GM18873 (cell line): ENCODE data around the gene MAP1LC3B2.
"Not testable (repeated sequence)": the region's sequence is repeated elsewhere in the genome, so short reads cannot be mapped to it uniquely, and the experiment has no call there.

Experiments
- ATAC-seq: cut with Tn5 transposase; IDR thresholded peaks from one replicate; pipeline ENCODE4 v1.9.1; 2021; ENCODE audit warnings: mild to moderate bottlenecking, moderate library complexity, moderate number of reproducible peaks; ENCODE audit not compliant: unreplicated experiment, low FRiP score

MAP1LC3B2 gene

DNA sequence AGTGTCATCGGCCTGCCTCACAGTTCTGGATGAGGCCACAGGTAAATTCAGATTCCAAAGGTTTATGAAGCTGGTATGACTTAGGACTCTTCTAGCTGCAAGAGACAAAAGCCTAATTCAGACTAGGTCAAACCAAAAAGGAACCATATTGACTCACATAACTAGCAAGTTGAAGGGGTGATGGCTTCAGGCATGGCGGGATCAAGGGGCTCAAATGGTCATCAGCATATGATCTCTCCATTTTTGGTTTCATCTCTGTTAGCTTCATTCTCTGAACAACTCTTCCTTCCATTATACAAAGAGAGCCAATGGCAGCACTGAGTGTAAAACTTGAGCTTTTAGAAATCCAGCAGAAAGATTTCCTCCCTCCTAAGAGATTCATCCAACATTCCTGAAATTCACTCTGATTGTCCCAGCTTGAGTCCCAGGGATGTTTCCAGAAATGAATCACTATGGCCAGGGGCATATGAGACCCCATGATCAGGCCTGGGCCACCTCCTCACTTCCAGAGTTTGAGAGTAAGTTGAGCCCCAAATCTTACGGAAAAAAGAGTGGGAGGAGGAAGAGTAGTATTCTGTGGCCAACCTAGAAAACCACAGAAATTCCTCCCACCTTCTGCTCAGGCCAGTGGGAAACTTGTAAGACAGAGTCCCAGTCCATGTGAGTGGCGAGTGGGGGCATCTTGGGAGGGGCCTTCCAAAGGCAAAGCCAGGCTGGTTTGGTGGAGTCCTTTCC lies 2.0 kb upstream of the MAP1LC3B2 start:
- ATAC-seq = no peak

DNA sequence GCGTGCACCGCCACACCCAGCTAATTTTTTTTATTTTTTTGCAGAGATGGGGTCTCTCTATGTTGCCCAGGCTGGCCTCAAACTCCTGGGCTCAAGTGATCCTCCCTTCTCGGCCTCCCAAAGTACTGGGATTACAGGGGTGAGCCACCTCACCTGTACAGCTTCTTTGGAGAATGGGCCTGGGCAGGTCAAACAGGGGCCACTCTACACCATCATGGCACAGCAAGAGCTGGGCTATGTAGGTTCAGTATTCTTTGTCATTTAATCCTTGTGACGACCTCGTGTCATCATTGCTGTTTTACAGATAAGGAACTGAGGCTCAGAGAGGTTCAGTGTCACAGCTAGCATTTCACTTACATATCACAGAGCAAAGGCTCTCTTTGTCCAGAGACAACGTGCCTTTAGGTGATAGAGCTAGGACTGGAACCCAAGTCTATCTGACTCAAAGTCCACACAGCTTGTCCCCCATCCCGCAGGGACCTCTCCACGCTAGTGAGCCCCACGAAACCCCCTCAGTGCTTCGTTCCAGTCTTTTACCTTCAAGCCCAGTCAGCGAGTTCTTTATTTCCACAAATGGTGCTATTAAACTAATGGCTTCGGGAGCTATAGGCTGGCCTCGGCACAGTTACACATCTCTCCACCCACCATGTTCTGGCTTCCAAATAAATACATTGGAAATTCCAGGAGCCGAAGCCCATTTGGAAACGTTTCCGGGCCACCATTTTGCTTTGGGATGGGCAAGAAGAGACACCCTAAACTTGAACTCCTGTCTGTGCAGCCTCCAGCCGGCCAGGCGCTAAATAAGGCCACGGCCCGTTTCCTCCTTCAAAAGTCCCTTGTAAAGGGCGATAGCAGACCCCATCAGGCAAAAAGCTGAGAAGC lies 660 bp upstream of the MAP1LC3B2 start:
- ATAC-seq = no peak

DNA sequence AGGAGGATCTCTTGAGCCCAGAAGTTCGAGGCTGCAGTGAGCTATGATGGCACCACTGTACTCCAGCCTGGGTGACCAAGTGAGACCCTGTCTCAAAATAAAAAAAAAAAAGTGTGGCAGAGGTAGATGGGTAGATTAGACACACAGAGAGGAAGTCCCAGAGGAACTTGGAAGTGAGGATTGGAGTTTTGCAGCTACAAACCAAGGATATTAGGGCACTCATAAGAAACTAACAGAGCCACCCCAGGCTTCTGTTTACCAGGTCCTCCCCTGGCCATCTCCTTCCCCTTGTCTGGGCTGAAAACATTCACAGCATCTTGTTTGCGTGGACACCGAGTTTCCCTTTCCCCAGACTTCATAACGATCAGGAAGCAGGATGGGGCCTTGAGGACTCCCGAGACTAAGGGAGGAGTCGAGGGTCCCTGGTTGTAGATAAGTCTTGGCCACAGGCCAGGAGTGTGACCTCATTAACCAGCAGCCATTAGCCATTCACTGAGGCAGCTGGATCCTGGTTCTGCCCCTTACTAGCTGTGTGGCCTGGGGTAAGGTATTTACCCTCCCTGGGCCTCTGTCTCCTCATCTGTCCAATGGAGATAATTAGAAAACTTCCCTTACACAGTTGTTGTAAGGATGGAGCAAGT lies 2.1 kb downstream of the MAP1LC3B2 start:
- no peak for ATAC-seq

DNA sequence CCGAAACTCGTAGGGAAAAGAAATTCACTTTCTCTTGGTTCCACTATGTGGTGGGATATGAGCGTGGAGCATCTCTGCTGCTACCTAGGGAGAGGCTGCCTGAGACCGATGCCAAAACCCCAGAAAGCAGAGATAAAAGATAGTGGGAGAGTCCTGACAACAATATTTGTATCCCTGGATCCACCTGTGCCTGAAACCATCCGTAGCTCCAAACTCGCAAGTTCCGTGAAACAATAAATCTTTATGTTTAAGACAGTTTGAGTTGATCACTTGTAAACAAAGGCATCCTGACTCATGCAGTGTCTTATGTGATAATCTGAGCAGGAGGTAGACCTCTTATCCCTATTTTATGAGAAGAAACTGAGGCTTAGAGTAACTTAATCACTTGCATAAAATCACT lies 2.9 kb downstream of the MAP1LC3B2 start:
- no peak for ATAC-seq

DNA sequence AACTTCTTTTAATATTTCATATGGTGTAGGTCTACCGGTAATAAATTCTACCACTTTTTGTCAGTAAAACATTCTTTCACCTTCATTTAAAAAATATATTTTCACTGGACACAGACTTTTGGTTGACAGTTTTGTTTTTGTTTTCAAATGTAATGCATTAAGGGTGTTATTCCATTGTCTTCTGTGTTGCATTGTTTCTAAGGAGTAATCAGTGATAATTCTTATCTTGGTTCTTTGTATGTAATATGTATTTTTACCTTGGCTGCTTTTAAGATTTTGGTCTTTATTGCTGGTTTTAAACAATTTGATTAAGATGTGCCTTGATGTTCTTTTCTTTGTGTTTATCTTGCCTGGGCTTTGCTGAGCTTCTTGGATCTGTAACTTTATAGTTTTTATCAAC lies 4.1 kb downstream of the MAP1LC3B2 start:
- no peak for ATAC-seq

DNA sequence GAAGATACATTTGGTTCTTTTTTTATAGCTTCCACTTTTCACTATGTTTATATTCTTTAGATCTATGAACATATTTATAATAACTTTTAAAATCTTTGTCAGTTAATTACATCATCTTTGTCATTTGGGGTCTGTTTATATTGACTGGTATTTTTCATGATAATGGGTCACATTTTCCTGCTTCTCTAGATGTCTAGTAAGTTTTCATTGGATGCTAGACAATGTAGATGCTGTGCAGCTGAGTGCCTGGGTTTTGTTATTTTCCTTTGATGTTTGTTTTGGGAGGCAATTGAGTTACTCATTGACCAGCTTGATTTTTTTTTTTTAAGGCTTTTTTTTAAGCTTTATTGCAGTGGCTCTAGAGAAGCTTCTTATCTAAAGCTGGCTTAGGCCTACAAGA lies 4.9 kb downstream of the MAP1LC3B2 start:
- ATAC-seq = no peak

DNA sequence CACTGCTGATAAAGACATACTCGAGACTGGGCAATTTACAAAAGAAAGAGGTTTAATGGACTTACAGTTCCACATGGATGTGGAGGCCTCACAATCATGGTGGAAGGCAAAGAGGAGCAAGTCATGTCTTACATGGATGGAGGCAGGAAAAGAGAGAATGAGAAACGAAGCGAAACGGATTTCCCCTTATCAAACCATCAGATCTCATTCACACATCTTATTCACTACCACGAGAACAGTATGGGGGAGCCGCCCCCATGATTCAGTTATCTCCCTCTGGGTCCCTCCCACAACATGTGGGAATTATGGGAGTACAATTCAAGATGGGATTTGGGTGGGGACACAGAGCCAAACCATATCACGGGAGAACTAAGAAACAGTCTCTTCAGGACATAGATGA lies 6.0 kb downstream of the MAP1LC3B2 start:
- not testable (repeated sequence) for ATAC-seq

DNA sequence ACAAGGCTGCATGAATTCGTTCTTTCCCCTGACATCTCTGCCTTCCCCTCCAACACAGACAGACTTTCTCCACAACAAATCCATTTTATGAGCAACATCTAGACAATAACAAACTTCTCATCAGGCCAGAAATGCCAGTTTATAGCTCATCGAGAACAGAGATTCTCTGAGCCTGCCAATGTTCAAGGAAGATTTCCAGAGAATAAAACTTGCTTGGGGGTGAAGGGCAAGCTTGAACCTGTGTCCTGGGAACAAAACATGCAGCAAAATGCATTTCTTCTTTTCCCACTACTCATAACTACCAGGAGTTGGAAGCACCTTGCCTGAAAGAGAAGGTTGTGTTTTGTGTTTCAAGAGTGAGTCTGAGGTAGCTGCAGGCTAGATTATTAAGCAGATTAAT lies 6.8 kb downstream of the MAP1LC3B2 start:
- ATAC-seq = no peak

DNA sequence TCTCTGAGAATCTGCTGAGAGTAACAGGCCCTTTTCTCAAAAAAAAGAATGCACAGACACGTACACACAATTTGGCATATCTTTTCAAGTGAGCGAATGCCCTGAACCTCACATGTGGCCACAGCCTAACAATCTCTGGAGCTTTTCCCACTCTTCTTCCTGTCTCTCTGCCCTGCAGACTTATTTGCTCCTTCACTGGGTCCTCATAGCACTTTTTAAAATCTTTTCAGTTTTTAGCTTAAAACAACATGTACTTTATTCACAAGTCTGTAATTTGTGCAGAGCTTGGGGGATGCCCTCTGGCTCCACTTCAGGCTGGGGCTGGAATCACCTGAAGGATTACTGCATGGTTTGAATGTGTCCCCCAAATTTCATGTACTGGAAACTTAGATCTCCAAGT lies 9.0 kb downstream of the MAP1LC3B2 start:
- ATAC-seq = no peak

DNA sequence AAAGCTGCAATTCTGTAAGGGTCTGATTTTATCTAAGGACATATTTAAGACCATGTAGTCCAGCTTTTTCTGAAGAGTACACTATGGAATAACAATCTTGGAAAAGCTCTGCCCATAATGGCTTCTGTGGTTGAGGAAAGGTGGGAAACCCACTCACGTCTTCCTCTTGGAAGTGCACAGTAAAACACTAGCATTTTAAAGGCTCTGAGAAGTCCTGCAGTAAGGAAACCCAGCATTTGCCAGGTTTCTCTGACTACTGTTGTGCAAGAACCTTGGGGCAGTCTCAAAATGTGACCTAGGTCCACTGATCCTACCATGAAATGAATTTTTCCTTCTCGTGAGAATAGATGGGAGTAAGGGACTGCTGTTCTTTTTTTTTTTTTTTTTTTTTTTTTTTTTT lies 11.9 kb downstream of the MAP1LC3B2 start:
- ATAC-seq = no peak

DNA sequence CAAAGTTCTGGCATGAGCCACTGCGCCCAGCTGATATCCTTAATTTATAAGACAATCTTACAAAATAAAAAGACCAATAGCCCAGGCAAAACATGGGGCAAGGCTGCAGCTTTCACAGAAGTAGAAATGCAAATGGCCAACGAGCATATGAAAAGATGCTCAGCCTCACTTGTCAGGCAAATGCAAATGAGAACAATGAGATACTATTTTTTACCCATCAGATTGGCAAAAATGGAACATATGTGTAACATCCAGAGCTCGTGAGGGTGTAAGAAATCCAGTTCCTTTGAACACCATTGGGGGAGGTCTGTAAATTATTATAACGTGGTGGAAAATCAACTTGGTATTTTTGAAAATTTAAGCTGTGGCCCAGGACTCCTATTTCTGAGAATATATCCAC lies 14.6 kb downstream of the MAP1LC3B2 start:
- no peak for ATAC-seq

DNA sequence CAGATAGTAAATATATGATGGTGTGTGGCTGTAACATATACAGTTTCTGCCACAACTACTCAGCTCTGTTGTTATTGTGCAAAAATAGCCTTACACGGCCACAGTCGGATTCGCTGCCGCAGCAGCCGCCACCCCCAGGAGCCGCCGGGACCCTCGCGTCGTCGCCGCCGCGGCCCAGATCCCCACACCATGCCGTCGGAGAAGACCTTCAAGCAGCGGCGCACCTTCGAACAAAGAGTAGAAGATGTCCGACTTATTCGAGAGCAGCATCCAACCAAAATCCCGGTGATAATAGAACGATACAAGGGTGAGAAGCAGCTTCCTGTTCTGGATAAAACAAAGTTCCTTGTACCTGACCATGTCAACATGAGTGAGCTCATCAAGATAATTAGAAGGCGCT lies 16.6 kb downstream of the MAP1LC3B2 start:
- ATAC-seq = not testable (repeated sequence)

DNA sequence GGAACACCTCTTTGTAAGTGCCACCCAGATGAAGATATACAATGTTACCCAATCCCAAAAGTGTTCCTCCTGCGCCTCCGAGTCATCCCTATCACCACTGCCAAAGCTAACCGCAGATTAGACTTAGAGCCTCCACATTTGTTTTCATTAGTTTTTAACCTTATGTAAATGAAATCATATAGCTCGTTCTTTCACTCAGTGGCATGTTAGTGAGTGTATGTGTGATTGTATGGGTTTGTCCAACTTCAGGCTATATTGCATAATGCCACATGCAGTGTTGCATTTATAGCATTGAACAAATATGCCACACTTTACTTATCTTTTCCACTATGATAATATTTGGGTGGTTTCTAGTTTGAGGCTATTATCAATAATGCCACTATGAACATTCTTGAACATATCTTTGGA lies 18.0 kb downstream of the MAP1LC3B2 start:
- ATAC-seq = no peak

DNA sequence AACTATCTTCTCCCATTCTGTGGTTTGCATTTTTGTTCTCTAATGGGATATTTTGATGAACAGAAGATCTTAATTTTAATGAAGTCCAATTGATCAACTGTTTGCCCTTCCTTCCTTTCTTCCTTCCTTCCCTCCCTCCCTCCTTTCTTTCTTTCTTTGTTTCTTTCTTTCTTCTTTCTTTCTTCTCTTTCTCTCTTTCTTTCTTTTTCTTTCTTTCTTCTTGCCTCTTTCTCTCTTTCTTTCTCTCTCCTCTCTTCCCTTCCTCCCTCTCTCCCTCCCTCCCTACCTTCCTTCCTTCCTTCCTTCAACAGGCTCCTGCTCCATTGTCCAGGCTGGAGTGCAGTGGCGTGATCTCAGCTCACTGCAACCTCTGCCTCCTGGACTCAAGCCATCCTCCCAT lies 18.9 kb downstream of the MAP1LC3B2 start:
- ATAC-seq = no peak

DNA sequence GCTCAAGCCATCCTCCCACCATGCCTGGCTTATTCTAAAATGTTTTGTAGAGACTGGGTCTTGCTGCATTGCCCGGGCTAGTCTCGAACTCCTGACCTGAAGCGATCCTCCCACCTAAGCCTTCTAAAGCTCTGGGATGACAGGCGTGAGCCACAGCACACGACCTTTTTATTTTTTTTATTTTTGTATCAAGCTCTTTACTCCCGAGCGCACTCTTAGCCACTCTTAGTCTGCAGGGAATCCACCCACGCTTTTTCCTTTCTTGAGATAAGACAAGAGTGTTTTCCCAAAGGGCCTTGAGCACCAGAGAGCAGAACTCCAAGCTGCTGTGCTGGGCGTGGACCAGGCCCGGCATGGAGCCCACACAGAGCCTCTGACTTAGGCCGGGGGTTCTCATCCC lies 23.4 kb downstream of the MAP1LC3B2 start:
- no peak for ATAC-seq

DNA sequence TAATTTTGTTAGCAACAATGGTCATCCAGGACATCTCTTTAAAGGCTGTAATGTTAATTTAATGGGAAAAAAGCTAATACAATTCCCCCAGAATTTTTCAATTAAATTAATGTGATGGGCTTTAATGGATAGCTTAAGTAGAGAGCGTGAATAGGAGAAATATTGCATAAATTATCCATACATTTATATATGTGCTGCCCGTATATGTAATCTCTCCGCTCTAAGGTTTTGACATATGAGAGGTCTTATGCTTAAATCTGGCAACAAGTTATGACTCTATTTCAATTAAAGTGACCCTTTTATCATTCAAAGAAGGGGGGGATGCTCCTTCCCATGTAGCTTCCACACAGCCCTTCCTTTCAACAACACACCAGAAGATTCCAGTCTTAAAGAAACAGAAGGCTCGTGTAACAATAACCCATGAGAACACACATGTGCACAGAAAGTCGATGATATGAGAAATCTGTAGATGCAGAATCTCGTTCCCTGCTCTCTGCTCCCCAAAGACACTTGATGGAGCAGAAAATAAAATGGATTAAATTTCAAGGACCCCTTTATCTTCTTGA lies 24.0 kb downstream of the MAP1LC3B2 start:
- ATAC-seq = no peak

DNA sequence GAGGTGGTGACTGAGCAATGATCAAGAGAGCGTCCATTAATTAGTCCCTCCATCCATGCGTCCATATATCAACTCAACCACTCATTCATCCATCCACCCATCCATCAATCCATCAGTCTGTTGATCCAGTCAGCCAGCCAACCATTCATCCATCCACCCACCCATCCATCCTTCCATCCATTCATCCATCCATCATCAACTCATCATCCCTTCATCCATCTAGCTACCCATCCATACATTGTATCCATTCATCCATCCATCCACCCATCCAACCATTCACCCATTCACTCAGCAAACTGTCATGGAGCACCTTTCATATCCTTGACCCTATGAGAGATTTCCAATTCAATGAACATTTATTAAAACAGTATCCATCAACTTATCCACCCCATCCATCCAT lies 28.1 kb downstream of the MAP1LC3B2 start:
- ATAC-seq = no peak

DNA sequence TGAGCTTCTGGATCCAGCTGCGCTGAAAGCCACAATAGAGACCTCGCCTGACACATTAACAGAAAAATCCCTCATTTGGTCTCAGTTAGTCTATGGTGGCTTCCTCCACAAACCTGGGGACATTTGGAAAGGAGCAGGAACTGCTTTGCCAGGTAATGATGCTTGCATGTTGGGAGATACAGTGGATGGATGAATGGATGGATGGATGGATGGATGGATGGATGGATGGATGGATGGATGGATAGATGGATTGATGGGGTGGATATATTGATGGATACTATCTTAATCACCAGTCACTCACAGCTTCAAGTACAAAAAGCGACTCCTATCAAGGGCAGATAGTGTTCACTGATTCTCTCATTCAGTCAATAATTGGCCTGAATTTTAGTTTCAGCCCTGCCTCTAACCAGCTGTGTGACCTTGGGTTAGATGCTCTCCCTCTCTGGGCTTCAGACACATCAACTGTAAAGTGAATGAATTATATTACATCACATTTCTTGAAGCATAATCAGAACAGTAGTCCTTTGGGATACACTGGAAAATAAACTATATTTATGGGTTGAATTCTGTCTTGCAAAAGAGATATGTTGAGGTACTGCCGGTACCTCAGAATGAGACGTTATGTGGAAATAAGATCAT lies 29.3 kb downstream of the MAP1LC3B2 start:
- ATAC-seq = no peak

DNA sequence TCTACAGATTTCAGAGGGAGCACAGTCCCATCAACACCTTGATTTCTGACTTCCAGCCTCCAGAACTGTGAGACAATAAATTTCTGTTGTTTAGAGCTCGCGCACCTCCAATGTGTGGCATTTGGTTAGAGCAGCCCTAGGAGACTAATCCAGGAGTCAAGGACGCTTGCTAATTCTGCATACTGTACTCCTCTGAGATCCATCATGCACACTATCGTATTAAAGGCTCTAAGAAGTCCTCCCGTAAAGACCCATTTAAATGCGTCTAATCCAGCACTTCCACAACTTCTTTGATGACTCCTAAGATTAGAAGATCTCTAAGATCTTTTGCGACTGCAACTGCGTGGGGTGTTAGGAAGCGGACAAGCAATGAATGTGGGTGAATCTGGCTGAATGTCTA lies 30.4 kb downstream of the MAP1LC3B2 start:
- ATAC-seq = no peak

DNA sequence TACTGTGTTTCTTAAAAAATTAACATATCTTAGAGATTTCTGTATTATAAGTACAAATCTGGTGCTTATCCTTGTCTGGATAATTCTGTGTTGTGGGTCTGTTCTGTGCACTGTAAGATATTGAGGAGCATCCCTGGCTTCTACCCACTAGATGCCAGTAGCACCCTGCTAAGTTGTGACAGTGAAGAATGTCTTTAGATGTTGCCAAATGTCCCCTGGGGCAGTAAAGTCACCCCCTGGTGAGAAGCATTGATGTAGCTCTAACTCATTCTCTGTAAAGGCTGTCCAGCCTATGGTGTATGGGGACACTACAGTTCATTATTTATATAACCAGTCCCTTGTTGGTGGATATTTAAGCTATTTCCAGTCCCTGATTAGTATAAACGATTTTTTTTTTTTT lies 31.4 kb downstream of the MAP1LC3B2 start:
- ATAC-seq = no peak
